Esophagus muscularis mucosa (tissue), 4 donors: Measurements from ENCODE around the gene VIPAS39.

Experiments used
- EP300 ChIP-seq: sonication (generic); formaldehyde crosslinking; IDR thresholded peaks from one replicate; pipeline ENCODE4 v1.6.1; 2017; ENCODE audit warnings: antibody characterized with exemption
- POLR2A ChIP-seq: fragments of 450-650 bp; IDR thresholded peaks from one replicate; pipeline ENCODE4 v1.6.1; 2017; ENCODE audit warnings: antibody characterized with exemption, moderate library complexity, mild to moderate bottlenecking, low read depth
- POLR2AphosphoS5 ChIP-seq, 2 donors: sonication (generic); formaldehyde crosslinking; IDR thresholded peaks; one replicate each; pipeline ENCODE4 v1.6.1; 2017; ENCODE audit warnings: antibody characterized with exemption in 2 of 2
- TF ChIP-seq, protein P1 (sequence below), 3 experiments: fragments of 200-600 bp in 2 of 3; fragments of 450-650 bp in 1 of 3; sonication (generic) in 2 of 3; IDR thresholded peaks; one replicate each; pipeline ENCODE4 v1.5.1; 2017 to 2019; ENCODE audit warnings: antibody characterized with exemption in 3 of 3, mild to moderate bottlenecking in 2 of 3, moderate library complexity in 1 of 3

DNA sequence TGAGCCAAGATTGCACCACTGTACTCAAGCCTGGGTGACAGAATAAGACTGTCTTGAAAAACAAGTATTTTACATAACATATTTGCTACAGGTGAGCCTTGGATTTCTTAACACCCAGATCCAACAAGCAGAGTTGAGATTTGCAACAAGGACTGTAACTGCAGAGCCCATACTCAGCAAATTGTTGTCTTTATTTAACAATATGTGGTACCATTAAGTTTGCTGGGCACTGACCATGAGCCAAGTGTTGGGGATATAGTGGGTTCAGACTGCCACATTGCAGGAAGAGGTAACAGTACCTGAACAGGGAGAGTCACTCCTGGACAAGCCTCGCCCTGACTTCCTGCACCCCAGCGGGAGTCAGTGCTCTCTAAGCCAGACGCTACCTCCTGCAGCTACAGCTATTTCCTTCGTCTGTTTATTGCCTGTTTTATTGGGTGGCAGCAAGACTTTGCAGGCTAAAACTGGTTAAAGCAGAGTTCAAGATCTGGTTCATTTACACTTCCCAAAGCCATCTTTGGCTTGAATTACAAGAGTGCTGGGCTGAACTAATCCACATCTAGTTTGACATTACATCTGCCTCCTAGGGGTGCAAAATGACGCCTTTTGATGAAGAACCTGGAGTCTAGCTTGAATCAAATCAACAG, 12.9 kb upstream of the VIPAS39 start:
- TF ChIP-seq POLR2AphosphoS5 (IDR thresholded peaks at IDR 0.05) (no peak), POLR2A (no peak), EP300 (no peak)
- TF ChIP-seq, protein P1, sequence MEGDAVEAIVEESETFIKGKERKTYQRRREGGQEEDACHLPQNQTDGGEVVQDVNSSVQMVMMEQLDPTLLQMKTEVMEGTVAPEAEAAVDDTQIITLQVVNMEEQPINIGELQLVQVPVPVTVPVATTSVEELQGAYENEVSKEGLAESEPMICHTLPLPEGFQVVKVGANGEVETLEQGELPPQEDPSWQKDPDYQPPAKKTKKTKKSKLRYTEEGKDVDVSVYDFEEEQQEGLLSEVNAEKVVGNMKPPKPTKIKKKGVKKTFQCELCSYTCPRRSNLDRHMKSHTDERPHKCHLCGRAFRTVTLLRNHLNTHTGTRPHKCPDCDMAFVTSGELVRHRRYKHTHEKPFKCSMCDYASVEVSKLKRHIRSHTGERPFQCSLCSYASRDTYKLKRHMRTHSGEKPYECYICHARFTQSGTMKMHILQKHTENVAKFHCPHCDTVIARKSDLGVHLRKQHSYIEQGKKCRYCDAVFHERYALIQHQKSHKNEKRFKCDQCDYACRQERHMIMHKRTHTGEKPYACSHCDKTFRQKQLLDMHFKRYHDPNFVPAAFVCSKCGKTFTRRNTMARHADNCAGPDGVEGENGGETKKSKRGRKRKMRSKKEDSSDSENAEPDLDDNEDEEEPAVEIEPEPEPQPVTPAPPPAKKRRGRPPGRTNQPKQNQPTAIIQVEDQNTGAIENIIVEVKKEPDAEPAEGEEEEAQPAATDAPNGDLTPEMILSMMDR (IDR thresholded peaks at IDR 0.05), result no peak
